HG03045 (cell line): ENCODE data around the gene RFPL2.
"Not testable (repeated sequence)": the region's sequence is repeated elsewhere in the genome, so short reads cannot be mapped to it uniquely, and the experiment has no call there.

ENCODE experiments used
- ATAC-seq: cut with Tn5 transposase; IDR thresholded peaks from one replicate; pipeline ENCODE4 v1.9.1; 2021; ENCODE audit warnings: mild to moderate bottlenecking, moderate library complexity; ENCODE audit not compliant: unreplicated experiment

The RFPL2 gene

DNA sequence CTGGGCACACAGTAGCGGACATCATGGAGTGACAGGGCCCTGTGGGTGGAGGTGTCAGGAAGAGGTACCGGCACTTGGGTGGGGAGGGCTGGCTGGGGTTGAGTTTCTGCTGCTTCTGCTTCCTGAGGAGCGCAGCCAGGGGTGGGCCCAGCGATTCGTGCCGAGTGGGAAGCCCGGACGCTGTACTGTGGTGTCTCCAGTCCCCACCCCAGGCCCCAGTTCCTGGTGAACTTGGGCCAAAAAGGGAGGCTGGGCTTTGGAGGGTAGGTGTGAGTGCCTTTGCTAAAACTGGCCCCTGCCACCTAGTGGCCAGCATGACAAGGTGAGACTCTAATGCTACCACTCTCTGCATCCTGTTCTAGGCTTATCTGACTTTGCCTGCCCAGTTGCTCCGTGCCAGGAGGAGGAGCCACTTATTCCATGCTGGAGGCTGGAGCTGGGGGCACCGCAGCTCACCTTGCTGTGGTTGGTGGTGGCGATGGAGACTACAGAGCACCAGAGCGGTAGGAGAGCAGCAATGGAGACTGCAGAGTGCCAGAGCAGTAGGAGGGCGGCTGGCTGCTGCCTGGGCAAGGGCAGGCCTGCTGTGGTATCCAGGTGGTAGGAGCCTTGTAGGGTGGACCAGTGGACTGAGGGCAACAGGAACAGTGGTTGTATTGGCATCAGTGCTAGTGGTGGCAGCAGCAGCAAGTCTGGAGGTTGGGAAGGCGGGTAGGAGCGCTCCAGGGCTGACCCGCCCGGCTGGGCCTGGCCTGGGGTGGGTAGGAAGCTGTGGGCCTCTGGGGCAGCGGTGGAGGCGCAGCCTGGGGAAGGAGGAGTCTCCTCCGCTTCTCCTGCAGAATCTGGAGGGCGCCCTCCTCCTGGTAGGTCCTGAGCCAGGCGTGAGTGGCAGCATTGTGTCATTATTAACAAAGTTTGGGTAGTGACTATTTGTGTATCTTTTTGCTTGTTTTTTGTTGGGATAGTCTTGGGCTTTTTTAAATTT is 2.2 kb upstream of the RFPL2 start:
- ATAC-seq: no peak

DNA sequence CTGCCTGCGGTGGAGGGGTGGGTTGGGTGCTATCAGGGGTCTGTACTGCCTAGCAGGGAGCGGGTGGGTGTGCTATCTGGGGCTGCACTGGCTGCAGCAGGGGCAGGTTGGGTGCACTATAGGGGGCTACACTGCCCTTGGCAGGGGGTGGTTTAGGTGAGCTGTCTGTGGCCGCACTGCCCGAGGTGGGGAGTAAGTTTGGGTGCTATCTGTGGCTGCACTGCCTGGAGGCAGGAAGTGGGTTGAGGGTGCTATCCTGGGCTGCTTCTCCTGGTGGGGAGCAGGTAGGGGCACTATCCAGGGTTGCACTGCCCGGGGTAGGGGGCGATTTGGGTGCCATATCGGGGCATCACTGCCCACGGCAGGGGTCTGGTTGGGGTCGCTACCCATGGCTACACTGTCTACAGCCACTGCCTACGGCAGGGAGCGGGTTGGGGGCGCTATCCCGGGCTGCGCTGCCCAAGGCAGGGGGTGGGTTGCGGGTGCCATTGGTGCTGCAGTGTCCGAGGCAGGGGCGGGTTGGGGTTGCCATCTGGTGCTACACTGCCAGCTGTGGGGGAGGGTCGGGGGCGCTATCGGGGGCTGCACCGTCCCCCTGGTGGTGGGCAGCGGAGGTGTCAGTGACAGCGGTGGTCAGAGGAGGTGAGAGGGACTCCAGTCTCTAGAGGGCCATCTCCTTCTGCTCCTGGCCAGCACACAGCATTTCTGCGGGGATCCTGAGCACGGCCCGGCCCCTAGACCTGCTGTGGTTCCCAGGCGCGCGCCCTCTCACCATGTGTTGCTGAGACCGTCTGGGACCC is 1.3 kb upstream of the RFPL2 start:
- ATAC-seq: no peak

DNA sequence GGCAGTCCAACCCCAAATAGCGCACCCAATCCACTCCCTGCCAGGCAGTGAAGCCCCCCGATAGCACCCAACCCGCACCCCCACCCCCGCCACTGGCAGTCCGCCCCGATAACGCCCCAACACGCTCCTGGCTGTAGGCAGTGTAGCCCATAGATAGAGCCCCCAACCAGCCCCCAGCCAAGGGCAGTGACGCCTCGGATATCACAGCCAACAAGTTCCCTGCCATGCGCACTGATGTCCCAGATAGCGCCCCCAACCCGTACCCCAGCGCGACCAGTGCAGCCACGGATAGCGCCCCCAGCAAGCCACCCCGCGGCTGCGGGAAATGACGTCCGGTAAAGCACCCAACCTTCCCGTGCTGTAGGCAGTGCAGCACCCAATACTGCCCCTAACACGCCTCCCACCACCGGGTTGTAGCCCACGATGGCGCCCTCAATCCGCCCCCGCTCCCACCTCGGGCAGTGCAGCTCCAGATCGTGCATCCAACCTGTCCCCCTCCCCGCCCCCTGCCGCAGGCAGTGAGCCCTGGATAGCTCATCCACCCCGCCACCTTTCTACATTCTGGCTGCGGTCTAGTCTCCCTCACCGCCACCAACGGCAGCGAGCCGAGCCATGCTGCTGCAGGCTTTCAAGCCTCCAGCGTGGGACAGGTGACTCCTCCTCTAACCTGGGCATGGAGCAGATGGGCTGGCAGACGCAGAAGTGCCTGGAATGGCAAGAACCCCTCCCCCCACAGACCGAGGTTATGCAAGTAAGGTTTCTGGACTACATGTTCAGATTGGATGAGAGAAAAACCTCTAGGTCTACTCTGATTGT is 625 bp downstream of the RFPL2 start:
- no peak for ATAC-seq

DNA sequence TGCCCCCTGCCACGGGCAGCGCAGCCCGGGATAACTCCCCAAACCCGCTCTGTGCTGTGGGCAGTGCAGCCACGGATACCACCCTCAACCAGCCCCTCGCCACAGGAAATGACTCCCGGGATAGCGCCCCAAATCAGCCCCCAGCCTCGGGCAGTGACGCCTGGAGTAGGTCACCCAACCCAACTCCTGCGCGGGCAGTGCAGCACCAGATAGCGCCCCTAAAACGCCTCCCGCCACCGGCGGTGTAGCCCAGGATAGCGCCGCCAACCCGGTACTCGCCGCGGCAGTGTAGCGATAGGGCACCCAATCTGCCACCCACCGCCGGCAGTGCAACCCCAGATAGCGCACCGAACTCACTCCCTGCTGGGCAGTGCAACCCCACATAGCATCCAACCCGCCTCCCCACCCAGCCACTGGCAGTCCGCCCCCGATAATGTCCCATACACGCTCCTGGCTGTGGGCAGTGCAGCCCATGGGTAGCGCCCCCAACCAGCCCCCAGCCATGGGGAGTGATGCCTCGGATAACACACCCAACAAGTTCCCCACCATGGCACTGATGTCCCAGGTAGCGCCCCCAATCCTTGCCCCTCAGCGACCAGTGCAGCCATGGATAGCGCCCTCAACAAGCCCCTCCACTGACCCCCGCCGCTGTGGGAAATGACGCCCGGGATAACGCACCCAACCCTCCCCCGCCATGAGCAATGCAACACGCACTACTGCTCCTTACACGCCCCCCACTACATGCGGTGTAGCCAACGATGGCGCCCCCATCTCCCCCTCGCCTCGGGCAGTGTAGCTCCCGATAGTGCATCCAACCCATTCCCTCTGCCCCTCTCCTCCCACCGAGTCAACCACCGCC is 1.5 kb downstream of the RFPL2 start:
- no peak for ATAC-seq

DNA sequence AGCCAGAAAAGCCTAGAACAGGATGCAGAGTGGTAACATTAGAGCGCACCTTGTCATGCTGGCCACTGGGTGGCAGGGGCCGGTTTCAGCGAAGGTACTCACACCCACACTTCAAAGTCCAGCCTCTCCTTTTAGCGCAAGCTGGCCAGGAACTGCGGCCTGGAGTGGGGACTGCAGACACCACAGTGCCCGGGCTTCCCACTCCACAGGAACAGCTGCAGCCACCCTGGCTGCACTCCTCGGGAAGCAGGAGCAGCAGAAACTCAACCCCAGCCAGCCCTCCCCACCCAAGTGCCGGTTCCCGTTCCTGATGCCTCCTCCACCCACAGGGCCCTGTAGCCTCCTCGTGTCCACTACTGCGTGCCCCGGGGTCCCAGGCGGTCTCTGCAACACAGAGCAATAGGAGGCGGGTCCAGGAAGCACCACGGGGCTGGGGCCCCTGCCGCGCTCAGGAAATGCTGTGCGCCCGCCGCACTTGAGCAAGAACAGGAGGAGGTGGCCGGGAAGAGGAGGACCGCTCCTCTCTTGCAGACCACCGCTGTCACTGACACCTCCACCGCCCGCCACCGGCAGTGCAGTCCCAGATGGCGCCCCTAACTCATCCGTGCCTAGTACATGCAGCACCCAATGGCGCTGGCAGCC is 2.2 kb downstream of the RFPL2 start:
- no peak for ATAC-seq

DNA sequence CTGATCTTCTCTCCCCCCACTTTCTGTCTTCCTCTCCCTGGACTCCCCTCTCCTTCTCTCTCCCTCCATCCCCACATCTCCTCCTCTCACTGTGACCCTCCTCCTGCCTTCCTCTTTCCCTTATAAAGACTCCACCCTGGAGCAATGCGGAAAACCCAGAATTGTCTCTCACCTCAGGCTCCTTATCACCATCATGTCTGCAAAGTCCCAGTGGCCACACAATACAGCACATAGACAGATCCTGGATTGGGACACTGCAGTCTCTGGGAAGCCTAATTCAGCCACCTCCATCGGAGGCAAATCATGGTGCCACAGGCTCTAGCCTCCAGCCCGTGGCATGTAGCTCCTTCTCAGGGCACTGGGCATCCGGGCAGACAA is 2.7 kb downstream of the RFPL2 start:
- no peak for ATAC-seq

DNA sequence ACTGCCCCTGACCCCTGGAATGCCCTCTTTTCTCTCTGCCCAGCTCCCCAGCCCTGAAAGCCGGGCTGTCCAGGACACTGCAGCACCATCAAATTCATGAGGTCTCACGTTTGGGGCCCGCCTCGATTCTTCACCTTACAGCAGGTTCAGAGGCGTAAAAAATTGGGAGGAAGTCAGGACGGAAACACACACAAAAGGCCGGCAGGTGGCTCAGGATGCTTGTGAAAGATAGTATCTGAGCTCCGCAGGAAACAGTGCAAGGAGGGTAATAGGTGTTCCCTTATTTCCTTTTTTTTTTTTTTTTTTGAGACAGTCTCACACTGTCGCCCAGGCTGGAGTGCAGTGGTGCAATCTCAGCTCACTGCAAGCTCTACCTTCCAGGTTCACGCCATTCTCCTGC is 4.1 kb downstream of the RFPL2 start:
- ATAC-seq: no peak

DNA sequence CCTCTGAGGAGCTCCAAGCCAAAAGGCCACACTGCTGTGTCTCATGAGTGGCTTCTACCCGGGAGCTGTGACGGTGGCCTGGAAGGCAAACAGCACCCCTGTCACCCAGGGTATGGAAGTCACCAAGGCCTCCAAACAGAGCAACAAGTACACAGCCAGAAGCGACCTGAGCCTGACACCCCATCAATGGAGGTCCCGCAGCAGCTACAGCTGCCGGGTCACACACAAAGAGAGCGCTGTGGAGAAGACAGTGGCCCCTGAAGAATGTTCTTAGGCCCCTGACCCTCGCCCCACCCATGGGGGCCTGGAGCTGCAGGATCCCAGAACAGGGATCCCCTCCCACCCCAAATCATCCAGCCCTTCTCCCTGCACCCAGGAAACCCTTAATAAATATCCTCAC is 4.9 kb downstream of the RFPL2 start:
- no peak for ATAC-seq

DNA sequence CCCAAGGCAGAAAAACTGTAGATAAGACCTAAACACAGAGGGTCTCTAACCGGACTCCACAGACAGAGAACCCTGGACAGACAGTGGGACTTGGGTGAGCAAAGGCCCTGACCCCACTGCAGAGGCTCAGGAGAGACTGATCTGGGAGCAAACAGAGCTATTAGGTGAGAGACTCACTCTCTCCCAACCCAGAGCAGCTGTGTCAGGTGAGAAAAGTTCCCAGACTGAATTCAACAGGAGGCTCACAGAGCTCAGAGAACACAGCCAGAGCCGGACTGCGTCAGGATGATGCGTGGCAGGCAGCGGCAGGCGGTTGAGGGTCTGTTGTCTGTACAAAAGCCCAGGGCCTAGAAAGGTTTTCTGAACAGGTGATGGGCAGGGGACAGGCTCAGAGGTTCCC is 5.5 kb downstream of the RFPL2 start:
- ATAC-seq: no peak

DNA sequence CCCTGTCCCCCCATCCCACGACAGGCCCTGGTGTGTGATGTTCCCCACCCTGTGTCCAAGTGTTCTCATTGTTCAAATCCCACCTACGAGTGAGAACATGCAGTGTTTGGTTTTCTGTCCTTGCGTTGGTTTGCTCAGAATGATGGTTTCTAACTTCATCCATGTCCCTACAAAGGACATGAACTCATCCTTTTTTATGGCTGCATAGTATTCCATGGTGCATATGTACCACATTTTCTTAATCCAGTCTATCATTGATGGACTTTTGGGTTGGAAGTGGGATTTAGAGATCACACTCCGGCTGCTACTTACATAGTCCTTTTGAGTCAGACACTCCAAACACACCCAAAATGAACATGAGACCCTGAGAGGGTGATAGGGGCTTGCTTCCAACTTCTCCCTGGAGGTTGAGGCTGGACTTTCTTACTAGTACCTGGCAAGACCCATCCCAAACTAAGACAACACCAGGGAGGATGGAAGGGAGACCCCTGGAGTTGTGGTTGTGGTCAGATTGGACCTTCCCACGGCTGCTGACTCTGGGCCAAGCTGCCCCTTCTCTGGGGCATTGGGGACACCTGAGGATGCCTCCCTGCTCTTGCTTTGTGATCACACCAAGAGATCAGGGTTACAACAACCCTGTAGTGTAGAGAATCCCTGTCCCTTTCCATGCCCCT is 7.2 kb downstream of the RFPL2 start:
- ATAC-seq: not testable (repeated sequence)

DNA sequence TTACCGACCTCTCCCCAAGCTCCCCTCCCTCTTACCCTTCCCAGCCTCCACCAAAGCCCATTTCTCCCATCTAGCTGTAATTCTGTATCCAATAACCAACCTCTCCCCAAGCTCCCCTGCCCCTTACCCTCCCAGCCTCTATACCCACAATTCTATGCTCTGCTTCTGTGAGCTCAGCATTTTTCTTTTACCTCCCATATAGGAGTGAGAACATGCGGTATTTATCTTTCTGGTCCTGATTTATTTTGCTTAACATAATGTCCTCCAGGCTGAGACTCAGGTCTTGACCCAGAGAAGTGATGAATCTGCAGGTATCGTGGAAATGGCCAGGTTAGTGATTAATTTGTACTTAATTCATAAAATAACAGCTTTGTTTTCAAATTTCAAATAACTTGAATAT is 9.0 kb downstream of the RFPL2 start:
- ATAC-seq: not testable (repeated sequence)

DNA sequence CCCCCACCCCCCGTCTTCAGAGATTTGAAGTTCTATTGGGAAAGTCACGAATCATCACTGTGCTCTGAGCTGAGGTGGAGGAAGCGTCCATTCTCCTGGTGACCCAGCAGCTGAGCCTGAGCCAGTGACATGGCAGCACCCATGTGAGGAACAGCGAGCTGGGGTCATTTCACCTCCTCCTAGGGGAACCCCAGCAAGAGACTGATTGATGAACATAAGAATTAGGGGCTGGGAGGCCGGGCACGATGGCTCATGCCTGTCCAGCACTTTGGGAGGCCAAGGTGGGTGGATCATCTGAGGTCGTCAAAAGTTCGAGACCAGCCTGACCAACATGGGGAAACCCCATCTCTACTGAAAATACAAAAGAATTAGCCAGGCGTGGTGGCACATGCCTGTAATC is 11.5 kb downstream of the RFPL2 start:
- not testable (repeated sequence) for ATAC-seq

DNA sequence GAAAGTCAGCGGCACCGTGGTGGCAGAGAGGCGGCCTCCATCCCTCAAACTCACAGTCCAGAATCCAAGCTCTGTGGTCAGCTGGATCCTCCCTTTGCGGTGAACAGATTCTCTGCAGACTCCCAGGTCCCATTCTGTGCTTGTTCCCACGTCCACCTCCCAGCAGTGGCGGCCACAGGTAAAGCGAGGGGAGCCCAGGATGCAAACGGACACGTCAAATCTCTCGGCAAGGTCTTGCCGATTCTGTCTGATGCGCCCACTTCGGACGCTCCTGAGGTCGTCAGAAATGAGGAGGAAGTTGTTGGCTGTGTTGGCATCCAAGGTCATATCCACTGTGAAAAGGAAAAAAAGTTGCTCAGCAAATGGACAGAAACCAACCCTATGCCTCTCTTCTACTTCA is 13.9 kb downstream of the RFPL2 start:
- not testable (repeated sequence) for ATAC-seq

DNA sequence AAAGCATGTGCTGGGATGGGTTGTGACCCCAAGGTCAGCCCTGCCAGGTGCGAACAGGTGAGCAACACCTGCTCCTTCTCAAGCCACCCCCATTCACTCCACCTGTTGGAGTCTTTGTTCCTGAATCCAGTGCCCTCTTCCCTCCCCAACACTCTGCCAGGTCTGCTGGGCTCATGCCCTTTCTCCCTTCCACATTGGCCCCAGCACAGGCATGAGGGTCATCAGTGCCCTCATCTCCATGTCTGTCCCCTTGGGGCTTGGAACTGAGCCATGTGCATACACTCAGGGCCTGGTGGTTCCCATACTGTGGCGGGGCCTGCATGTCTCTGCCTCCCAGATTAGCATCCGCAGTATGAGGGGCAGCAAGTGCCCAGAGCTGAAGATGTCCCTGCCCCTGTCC is 19.1 kb downstream of the RFPL2 start:
- ATAC-seq: no peak

DNA sequence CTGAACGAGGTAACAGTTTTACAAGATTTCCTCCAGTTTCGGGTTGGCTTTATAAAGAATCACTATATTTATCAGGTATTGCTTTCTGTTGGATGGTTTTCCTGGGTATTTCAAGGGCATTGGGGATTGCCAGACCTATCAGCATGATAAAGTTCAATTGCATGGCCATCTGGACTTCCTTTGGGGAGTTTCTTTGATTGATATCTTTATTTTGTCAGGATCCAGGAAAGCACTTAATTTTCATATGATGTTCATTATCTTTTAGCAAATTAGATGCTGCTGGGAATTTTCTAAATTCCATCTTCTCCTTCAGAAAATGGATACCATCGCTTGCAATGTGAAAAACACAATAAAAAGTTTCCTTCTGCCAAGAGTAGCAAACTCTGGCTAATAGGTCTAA is 21.2 kb downstream of the RFPL2 start:
- no peak for ATAC-seq

DNA sequence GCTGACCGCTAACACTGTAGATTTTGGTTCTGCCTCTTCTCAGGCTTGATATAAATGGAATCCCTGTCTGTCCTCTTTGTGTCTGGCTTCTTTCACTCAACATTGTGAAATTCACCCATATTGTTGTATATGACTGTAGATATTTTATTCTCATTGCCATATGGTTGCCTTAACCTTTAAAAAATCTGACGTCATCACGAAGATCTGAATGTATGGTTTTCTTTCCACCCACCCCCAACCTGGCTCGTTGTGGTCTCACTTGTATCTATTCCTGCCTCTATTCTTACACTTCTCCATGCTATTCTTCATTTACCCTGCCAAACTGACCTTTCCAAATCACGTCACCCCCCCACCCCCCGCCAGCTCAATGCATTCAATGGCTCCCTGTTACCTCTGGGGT is 23.8 kb downstream of the RFPL2 start:
- ATAC-seq: no peak

DNA sequence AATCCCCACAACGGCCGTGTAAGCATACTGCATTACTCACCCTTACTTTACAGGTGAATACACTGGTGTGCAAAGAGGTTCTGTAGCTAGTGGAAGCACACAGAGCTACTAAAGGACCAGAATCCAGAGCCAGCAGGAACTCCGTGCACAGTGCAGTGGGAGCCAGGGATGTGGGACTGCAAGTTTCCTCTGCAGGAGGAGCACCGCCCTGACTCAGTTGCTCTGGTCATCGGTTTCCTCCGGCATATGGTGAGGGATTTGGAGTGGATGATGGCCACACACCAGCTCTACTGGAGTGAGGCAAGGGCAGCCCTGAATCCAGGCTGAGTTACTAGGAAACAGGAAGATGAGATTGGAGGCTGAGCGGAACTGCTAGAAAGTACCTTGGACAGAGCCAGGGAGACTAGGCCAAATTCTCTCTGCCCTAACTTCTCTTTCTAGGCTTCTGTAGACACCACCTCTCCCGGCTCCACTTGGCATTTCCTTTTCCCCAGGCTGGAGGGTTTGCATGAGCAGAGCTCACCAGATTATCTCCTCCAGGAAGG is 27.6 kb downstream of the RFPL2 start:
- no peak for ATAC-seq

DNA sequence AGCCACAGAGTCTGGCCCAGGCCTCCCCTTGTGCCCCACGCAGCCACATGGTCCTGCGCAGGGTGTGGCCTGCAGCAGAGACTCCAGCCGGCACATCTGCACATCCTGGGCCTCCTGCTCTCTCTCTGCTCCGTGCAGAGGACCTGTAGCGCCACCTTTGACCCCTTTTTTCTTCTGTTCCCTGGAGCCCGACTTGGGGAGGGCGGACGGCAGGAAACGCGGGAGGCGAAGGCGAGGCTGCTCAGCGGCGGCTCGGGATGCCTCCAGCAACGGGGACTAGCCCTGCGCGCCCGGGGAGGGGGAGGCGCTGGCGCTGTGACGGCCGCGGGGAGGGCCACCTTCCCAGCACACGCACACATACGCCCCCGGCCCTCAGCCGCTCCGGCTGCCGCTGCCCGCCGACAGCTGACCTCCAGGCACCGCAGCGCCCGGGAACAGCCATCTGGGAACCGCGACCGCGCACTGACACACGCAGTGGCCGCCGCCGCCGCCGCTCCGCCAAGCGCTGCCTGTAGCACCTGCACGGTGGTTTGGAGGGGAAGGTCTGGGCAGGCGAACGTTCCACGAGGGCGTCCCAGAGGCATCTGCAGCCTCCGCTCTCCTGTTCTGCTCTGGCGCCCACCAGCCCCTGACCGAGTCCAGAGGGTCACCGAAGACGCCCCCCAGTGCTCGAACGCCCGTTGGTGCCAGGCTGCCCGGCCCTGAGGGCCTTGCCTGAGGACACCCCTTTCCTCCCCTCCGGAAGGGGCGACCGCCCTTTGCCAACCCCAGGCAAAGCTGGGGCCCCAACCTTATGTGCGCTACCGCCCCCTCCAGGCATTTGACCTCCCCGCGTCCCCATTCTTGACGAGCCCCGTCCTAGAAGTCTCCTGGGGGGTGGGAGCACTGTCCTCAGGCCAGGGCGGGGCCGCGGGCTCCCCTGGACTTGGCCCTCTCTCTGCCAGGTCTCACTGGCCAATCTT is 28.9 kb downstream of the RFPL2 start:
- no peak for ATAC-seq
